ENCODE data around the gene NEDD4L.

Gene NEDD4L

DNA sequence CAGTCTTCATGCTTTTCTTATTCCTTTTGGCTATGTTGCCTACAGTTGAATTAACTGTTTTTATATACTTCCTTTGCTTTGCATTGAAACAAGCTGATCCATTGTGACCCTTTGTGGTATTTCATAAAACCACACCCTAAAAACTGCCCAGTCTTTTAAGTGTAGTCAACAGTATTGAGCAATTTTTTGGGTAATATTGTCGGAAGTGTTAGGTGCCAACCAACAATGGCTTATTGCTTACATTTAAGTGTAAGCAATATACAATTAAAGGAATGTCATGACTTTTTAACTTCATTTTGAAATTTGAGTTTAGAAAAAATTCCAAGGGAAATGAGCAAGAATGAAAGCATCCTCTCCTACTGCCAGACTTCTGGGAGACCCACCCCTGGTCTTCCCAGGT is 174.1 kb downstream of the NEDD4L start:
- no peak for DNase-seq

DNA sequence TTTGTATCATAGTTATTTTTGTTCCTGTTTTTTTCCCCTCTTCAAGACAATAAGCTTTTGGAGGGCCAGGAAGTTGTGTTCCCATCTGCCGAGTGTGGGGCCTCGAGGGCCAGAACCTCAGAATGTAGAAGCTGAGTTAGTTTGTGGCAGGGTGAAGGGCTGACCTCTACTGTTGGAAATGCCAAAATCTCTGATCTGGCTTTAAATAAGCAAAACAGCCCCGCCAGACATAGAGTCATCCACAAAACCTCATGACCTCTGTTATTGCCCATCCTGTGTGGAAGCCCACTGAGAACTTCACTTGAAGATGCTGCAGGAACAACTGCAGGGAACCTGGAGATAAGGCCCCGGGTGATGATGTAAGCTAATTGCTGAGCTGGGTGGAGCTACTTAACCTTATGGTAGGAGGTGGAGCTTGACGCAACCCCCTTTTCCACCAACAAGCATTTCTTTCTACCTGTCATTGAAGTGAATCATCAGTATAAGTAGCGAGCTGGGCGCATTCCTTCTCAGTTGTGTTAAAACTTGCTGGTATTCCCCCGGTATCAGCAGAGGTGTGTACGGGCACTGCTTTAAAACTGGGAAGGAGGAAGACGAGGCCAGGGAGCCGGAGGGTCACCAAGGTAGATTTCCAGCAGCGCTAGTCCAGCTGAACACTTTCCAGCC is 177.2 kb downstream of the NEDD4L start:
- no peak for DNase-seq

DNA sequence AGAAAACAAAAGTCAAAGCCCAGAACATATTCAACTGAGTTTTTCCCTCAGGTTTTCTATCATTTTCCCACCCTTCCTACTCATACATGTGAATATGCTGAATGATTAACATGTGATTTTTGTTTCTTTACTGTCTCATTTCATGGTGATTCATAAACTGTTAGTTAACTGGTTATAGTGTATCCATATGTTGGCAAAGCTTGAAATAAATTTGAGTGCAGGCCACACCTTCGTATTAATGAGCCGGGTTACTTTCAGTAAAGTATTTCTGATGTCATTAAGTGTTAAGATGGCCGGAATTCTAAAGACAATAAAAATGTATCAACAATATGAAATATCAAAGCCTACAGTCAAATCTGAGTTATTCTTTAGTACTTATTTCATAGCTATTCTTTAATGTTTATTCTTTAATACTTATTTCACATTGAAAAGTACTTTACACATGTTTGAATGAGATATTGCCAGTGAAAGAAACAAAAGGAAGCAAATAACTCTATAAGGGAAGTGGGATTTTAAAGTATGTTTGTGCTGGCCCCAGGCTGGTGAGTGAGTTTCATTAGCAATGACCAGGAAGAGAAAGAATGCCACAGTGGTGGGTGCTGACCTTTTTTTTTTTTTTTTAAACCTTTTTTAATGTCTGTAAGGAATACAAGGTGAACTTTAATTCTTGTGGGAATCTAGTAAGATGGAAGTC is 178.6 kb downstream of the NEDD4L start:
- DNase-seq, result no peak

DNA sequence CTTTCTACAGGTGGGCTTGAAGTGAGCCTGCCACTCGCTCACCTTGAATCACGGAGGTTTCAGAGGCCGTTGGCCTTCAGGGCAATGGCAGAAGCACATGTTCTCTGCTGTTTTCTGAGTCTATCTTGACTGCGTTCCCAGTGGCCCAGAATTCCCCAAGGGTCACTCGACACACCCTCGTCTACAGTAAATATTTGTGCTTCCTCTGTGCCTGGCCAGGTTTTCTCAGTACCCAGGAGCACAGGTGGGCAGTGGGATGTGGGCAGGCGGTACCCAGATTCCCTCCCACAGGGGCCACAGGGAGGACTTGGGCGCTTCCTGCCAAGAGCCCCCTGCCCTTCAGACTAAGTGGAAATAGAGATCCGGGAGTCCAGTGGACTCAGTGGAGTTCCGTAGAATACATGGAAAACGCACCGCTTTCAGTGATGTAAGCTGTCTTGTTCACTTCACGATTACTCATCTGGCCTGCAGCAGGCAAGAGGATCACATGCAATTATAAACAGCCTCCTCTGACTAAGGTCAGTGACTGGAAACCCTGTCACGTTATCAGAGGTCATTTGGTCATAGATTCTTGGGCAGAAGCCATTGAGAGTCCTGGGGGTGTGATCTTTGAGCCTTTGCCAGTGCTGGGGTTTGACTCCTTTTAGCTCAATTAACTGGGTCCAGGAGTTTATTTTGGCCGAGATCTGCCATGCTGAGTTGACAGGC is 179.8 kb downstream of the NEDD4L start:
- DNase-seq, result no peak

DNA sequence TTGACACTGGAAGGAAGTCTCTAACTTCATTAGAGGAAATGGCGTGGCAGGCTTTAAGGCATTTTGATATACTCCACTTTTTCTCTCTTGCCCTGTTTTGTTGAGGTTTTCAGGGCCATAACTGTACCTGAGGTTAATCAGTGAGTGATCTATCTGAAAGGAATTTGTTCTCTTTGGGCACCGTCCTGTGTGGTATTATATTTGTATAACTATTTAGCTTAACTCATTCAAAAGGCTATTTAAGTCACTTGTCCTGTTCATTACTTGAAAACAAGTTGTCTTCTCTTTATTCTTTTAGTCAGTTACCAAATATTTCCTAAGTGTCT is 180.4 kb downstream of the NEDD4L start:
- DNase-seq, result no peak

DNA sequence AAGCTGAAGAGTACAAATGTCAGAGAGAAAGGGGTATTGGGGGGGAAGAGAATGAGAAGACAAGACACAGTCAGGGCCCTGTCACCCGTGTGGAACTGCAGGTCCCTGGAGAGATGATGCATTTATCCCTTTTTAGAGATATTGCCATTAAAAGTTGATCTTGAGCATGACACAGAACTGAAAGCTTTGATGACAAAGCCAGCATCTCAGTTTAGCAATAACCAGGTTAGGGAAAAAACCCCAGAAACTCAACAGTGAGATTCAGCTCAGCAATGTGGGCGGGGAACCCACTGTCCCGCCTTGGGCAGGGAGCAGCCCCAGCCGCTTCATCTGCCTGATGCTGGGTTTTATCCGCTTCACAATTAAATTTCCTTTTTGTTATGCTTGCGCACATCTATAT is 181.1 kb downstream of the NEDD4L start:
- DNase-seq, result no peak

DNA sequence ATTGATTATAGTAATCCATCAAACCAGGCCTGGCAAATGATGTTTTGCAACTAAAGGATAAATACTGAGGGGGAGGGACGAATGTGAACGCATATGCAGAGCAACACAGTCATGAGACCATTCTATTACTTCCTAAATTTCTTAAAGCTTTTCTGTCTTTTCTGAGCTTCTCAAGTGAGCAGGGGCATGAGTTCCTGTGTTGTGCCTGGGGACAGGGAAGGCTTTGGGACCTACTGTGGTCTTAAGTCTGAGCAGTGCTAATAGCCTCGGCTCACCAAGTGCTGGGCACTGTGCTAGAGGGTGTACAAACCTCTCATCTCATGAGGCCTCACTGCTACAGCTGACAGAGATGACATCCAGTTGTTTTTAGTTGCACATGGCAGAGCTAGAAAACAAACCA is 182.4 kb downstream of the NEDD4L start:
- no peak for DNase-seq

DNA sequence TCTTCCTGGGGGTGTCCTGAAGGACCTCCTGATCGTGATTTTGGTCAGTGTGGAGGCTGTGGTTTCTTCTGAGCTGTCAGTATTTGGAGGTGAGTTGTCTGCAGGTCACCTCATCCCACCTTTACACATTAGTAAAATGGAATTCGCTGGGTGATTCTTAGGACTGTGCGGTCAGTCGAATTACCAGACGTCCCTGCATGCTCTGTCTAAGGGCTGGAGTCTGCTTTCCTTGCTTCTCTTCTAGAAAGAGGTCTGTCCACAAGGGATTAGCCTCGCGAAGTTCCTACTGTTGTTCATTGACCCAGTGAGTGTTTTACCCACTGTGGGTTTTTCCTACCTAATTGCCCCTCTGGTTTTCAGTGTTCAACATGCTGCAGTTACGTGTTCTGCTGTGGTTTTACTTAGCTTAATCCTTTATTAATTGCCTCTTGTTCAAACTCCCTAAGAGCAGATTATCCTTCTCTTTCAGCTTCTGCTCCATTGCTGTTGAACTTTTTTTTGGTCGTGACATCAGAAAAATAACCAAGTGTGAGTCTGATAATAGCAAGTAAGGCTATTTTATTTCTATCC is 183.4 kb downstream of the NEDD4L start:
- DNase-seq, result no peak

DNA sequence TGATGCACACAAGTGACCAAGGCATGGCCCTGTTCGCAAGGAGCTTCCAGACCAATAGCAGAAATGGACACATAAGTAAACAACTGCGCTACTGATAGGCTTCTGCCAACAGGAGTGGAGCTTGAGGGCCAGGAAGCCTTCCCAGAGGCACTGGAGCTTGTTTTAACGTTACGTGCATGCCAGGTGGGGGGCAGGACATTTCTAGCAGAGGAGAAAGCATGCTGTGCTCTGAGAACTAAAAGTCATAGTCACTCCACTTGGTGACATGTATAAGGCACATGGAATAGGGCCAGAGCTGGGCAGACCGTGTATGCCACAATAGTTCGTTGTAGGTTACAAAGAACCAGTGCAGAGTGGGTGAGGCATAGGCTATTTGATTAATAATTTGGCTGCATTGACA is 184.2 kb downstream of the NEDD4L start:
- DNase-seq, result no peak

DNA sequence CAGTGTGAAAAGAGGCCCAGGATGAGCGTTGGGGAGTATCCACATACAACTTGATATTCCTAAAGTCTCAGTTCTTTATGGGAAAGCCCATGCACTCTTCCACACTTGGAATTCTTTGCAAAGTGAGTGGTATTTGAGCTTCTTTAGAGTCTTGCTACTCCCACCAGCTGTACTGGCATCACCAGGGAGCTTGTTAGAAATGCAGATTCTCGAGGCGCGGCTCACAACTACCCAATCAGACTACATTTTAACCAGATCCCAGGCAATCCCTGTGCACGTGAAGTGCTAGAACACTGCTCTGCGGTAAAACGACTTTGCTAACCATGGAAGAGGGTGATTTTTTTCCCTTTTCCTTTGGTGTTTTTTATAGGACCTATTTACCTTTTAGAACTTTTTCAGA is 184.7 kb downstream of the NEDD4L start:
- DNase-seq, result no peak

DNA sequence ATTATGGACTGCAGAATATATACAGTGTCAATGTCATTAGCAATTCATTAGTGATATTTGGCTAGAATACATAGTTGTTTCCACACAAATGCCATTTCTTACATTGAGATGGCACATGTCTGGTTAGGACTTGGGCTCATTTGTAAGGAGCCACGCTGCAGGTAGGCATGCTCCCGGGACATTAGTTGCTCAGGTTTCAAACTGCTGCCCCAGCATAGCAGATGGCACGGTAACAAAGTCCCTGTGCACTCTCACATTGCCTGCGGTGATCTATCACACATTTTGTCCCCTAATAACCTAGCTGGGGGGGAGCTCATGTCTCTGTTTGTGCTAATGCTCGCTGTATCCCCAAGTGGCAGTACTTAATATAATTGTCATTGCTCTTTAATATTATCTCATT is 185.1 kb downstream of the NEDD4L start:
- DNase-seq, result no peak

DNA sequence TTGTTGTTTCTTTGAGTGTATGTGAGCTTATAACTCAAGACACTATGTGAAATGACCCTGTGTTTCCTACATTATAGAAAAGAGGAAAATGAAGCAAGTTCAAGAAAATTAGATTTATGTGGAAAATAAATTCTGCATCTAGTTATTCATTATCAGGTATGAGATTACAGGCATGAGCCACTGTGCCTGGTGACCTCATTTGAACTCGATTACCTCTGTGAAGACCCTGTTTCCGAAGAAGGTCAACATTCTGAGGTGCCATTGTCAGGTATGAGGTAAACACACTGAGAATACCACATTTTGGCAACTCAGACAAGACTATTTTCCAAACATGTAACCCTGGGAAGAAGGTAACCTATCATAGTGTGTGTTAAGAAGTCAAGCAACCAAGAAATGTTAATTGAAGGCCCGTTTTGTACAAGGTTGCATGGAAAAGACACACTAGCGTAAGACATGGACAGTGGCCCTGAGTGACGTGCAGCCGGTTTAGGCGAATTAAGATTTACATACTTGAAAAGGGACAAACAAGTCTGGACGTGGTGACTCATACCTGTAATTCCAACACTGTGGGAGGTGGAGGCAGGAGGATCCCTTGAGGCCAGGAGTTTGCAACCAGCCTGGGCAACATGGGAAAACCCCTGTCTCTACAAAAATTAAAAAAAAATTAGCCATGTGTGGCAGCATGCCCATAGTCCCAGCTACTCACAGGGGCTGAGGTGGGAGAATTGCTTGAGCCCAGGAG is 186.6 kb downstream of the NEDD4L start:
- no peak for DNase-seq

DNA sequence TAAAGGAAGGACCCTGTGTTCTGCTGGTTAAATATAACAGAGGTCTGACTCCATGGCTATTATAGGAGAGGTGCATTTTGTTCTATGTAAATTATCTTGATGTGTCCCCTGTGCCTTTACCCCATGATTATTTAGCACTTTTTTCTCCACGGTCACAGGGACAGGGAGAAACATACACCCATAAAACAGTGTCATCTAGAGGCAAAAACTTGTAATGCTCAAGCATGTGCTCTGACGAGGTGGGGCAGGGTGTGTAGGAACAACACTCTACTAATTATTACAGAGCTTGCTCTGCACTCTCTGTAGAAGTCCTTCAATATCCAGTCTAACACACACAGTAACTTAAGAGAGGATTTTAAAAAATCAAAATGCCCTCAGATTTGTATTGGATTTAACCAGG is 187.9 kb downstream of the NEDD4L start:
- DNase-seq, result no peak

DNA sequence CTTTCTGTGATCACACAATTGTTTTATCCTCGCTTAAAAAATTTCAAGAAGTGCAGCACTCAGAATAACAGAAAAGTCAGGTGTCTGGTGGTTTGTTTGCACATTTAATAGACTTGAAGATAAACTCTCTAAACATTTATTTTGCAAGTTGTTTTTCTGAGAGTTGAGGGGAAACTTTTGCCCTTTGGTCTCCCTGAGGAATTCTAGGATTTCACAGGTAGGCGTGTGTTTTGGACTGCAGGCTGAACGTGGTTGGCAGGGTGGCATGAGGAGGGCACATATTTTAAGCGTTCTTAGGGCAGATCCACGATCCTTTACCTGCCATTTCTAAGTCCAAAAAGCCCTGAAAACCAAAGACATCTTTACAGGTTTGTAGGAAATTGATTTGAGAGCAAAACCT is 188.6 kb downstream of the NEDD4L start:
- DNase-seq, result no peak

DNA sequence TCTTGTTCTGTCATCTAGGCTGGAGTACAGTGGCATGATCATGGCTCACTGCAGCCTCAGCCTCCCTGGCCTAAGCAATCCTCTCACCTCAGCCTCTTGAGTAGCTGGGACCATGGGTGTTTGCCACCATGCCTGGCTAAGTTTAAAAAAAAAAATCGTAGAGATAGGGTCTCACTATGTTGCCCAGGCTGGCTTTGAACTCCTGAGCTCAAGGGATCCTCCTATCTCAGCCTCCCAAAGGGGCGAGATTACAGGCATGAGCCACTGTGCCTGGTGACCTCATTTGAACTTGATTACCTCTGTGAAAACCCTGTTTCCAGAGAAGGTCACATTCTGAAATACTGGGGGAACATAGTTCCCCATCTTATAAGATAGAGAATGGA is 190.3 kb downstream of the NEDD4L start:
- DNase-seq, result no peak

DNA sequence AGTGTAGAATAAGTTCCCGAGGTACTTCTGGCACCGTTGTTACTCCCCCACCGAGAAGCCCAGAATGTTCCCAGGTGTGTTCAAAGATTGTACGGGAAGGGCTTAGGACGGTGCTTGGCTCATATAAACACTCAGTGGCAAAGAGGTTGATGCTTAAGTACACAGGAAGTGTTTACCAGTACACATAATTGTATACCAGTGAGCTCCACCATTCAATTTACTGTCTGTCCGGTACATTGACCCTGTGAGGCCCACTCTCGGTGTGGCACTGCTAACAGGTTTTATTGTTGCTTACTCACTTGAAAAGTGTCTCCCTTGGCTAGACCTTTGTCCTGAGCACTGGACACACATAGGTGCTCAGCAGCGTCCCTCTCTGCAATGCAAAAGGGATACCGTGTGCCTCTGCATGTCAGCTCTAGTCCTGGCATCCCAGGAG is 191.0 kb downstream of the NEDD4L start:
- DNase-seq, result no peak

DNA sequence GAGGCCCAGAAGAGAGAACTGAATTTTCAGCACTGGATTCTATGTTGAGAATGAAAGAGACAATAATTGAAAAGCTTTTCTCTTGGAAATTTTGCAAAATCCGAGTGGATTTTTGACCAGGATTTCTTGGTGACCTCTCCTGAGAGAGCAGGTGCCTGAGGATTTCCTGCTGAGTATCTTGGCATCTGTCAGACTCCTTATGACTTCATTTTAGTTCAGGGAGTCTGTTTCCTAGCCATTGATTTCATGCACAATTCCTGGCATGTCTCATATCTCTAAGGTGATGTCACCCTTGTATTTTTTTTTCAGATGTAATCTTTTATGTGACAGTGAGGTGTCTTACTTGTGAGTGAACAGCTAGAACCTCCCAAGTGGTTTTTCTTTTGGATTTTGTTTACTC is 195.9 kb downstream of the NEDD4L start:
- DNase-seq, result no peak

DNA sequence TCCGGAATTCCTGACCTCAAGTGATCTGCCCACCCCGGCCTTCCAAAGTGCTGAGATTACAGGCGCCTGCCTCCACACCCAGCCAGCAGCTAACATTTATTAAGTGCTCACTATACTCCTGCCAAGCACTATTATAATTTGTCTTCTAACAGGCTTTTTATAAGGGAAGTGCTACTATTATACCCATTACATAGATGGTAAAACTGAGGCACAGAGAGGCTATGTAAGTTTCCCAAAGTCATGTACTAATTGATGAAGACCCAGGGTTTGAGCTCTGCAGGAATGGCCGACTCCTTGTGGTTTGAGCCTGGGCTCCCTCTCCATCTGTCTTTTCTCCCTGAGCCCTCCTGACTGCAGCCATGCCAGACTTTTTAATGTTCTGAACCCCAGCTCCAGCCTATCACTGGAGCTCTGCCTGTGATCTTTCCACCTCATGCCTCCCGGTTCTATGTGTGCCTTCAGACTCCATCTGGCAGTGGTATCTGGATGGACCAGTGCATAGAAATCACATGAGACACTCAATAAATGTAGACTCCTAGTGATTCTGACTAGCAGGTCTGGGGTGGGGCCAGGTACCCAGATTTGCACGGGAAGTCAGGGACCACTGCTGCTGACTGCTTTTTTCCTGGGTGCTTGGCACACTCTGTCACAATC is 197.1 kb downstream of the NEDD4L start:
- DNase-seq, result no peak

DNA sequence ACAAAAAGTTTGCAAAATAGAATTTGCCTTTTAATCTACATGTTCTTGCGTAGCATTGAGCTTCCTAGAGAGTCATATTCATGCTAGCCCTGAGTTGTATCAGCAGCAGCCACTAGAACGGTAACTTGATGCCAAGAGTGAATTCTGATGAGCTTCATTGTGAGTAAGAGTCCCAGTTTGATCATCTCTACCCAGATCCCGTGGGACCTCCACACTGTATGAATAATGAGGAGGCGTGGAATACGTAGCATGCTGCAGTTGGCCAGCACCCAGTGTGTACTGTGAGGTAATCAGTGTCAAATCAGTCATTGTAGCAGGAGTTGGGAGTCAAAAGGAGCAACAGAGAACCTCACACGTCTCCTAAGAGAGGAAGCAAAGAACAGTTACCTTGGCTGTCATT is 197.9 kb downstream of the NEDD4L start:
- no peak for DNase-seq

DNA sequence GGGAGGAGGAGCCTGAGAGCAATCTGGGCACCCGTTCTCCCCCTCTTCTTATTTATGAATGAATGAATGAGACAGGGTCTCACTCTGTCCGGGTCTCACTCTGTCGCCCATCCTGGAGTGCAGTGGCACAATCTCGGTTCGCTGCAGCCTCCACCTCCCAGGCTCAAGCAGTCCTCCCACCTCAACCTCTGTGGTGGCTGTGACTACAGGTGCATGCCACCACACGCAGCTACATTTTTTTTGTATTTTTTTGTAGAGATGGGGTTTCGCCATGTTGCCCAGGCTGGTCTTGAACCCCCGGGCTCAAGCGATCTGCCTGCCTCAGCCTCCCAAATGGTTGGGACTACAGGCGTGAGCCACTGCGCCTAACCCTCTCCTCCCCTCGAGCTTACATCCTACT is 198.4 kb downstream of the NEDD4L start:
- no peak for DNase-seq

DNA sequence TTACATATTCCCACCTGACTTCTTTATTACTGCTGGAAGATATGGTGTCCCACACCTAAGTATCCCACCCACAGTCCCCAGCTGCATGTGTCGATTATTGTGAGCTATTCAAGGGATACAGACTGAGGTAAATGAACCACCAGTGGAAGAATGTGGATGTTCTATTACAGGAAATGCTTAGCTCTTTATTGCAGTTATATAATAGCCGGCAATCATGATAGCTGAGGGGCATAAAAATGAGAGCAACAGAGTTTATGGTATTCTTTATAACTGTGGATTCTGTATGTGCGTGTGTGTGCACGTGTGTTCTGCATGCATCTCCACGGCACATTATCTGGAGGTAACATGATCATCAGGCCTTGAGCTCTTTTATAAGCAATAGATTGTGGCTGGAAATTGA is 198.9 kb downstream of the NEDD4L start:
- no peak for DNase-seq

DNA sequence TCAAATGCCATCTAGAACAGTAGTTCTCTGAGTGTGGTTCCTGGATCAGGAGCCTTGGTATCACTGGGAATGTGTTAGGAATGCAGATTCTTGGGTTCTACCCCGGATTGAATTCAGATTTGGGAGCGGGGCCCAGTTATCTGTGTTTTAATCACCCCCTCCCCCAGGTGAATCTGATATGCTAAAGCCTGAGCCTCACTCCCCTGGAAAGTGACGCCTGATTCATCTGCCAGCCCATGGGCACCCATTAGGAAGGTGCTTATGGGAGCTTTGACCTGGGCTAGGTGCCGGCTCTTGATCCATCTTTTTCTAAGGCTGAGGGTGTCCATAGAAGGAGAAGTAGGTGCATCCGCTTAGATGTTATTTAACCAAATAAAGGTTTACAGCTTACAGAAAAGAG is 199.4 kb downstream of the NEDD4L start:
- no peak for DNase-seq

DNA sequence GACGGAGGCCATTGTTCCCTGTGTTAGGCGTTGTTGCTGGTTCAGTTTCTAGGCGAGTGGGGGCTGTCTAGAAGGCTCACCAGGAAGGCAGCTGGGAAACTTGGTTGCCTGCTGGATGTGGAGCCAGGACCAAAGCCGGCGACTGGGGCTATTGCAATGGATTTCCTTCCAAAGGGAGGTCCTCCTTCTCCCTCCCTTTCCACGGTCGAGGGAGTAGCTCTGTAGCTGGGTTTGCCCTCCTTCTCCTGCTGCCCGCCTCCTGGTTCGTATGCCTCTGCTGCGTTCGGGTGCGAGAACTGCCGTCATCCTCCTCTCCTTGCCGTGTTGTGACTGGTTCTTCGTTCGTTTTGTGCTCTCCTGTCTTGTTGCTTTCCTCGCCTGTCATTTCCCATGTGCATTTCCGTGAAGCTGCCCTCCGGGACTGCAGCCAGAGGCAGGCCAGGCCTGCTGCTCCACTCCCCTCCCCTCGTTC is 203.4 kb downstream of the NEDD4L start:
- no peak for DNase-seq

All from activated CD4-positive, CD25-positive, alpha-beta regulatory T cell (primary cell).